ENCODE measurements around the gene WNT3A. TPM values are rescaled to one million over a fixed set of nuclear protein-coding genes. Genes with fewer than 3 reads are reported as not detected.
A peak's percentile ranks its signal among the peaks of the same experiment; 100 is the strongest.

Gene WNT3A
- polyA plus RNA-seq, 3 donors = not detected

GRCh38 chr1:228004331-228004855 is 2.4 kb upstream of the WNT3A start:
- Mint-ChIP-seq H3K27me3 (ENCODE audit: low read depth in 3 of 3) (peaks cover 50 to 69% (median 54%) of the 10 kb centered on the region in 3 donors), H3K4me3 (peak overlapping the region in 1 of 2 donors; percentile 60)

GRCh38 chr1:228004856-228005462 is 1.8 kb upstream of the WNT3A start:
- no peaks in the 10 kb centered on the region for H3K9me3 ChIP-seq (replicated peaks in 1 of 2; ENCODE audit: control insufficient read depth in 1 of 2, insufficient read depth in 1 of 2, low read length in 2 of 2)
- H3K4me3 ChIP-seq (replicated peaks in 1 of 3; ENCODE audit: low read depth in 2 of 3, low read length in 3 of 3) = no peak overlapping the region
- Mint-ChIP-seq H3K36me3 (no peaks in the 10 kb centered on the region), H3K4me1 (no peaks in the 10 kb centered on the region), H3K4me3 (peak overlapping the region in 1 of 2 donors; percentile 78), H3K27me3 (ENCODE audit: low read depth in 3 of 3) (peaks cover 54 to 72% (median 56%) of the 10 kb centered on the region in 3 donors), H3K9me3 (peaks cover 0 to 10% (median 0%) of the 10 kb centered on the region in 7 donors), H3K27ac (no peak overlapping the region)
- no peak overlapping the region for H3K4me2 ChIP-seq (replicated peaks; ENCODE audit: extremely low read depth, low read length, poor library complexity, severe bottlenecking)
- no peak overlapping the region for H2AFZ ChIP-seq (ENCODE audit: insufficient read depth, low read depth, low read length, poor library complexity, severe bottlenecking)
- no peak overlapping the region for H3K27ac ChIP-seq (ENCODE audit: low read depth in 1 of 2, low read length in 2 of 2)
- peaks cover 14 to 53% of the 10 kb centered on the region in 2 donors for H3K27me3 ChIP-seq (ENCODE audit: control insufficient read depth in 2 of 2, insufficient read depth in 2 of 2, low read length in 2 of 2)
- intact Hi-C loops (cut with micrococcal nuclease) = no loop called here
- no peaks in the 10 kb centered on the region for H4K20me1 ChIP-seq (ENCODE audit: insufficient read depth, low read length)
- WGBS (ENCODE audit: insufficient coverage) = 10% methylated on average over 8 of the region's 19 CpGs
- H3K4me1 ChIP-seq (ENCODE audit: control insufficient read depth in 1 of 2, insufficient read depth in 2 of 2, low read length in 2 of 2) = no peaks in the 10 kb centered on the region
- no peaks in the 10 kb centered on the region for H3K36me3 ChIP-seq (replicated peaks in 1 of 2; ENCODE audit: control insufficient read depth in 1 of 2, insufficient read depth in 2 of 2, low read length in 2 of 2)
- no peak for TF ChIP-seq CTCF (IDR thresholded peaks at IDR 0.05)
- H3K9ac ChIP-seq (ENCODE audit: insufficient read depth, low read length, poor library complexity, severe bottlenecking) = no peak overlapping the region
- no peaks in the 10 kb centered on the region for H3K79me2 ChIP-seq (ENCODE audit: insufficient read depth, low read length)
- DNase-seq = no peak

More at GRCh38 chr1:228004331-228004855, 2.4 kb upstream of the WNT3A start:
- Histone ChIP-seq H3K4me3 (replicated peaks in 1 of 3; ENCODE audit: low read depth in 2 of 3, low read length in 3 of 3) (no peak overlapping the region), H3K36me3 (replicated peaks in 1 of 2; ENCODE audit: control insufficient read depth in 1 of 2, insufficient read depth in 2 of 2, low read length in 2 of 2) (no peaks in the 10 kb centered on the region), H3K27me3 (ENCODE audit: control insufficient read depth in 2 of 2, insufficient read depth in 2 of 2, low read length in 2 of 2) (peaks cover 14 to 47% of the 10 kb centered on the region in 2 donors), H3K9ac (ENCODE audit: insufficient read depth, low read length, poor library complexity, severe bottlenecking) (no peak overlapping the region), H4K20me1 (ENCODE audit: insufficient read depth, low read length) (no peaks in the 10 kb centered on the region), H3K4me2 (replicated peaks; ENCODE audit: extremely low read depth, low read length, poor library complexity, severe bottlenecking) (no peak overlapping the region), H3K27ac (ENCODE audit: low read depth in 1 of 2, low read length in 2 of 2) (no peak overlapping the region), H3K4me1 (ENCODE audit: control insufficient read depth in 1 of 2, insufficient read depth in 2 of 2, low read length in 2 of 2) (no peaks in the 10 kb centered on the region), H3K79me2 (ENCODE audit: insufficient read depth, low read length) (no peaks in the 10 kb centered on the region), H2AFZ (ENCODE audit: insufficient read depth, low read depth, low read length, poor library complexity, severe bottlenecking) (no peak overlapping the region), H3K9me3 (replicated peaks in 1 of 2; ENCODE audit: control insufficient read depth in 1 of 2, insufficient read depth in 1 of 2, low read length in 2 of 2) (no peaks in the 10 kb centered on the region)
- intact Hi-C loops (cut with micrococcal nuclease) = no loop called here
- DNase-seq = no peak
- no peaks in the 10 kb centered on the region for H3K4me1 Mint-ChIP-seq
- peak overlapping the region in 1 of 7 donors; percentile 54 for H3K27ac Mint-ChIP-seq
- no peaks in the 10 kb centered on the region for H3K36me3 Mint-ChIP-seq
- peaks cover 0 to 10% (median 0%) of the 10 kb centered on the region in 7 donors for H3K9me3 Mint-ChIP-seq
- TF ChIP-seq CTCF (IDR thresholded peaks at IDR 0.05) = no peak
- 27% methylated on average over 10 of the region's 12 CpGs for WGBS (ENCODE audit: insufficient coverage)
